GM18907 (cell line): ENCODE data around the gene HOMER3.
"Not testable (repeated sequence)": the region's sequence is repeated elsewhere in the genome, so short reads cannot be mapped to it uniquely, and the experiment has no call there.

Source experiments
- ATAC-seq: cut with Tn5 transposase; IDR thresholded peaks from one replicate; pipeline ENCODE4 v1.9.1; 2021; ENCODE audit warnings: mild to moderate bottlenecking, moderate library complexity; ENCODE audit not compliant: unreplicated experiment

The HOMER3 gene

GRCh38 chr19:18903156-18904037 is 37.6 kb downstream of the HOMER3 start:
- ATAC-seq, result no peak

GRCh38 chr19:18902519-18902918 is 38.5 kb downstream of the HOMER3 start:
- ATAC-seq, result not testable (repeated sequence)

- no peak for ATAC-seq
Measured at GRCh38 chr19:18901491-18901890, 39.5 kb downstream of the HOMER3 start.

GRCh38 chr19:18900700-18901481 is 40.1 kb downstream of the HOMER3 start:
- ATAC-seq, result no peak

- ATAC-seq, result no peak
Measured at GRCh38 chr19:18899624-18900560, 41.1 kb downstream of the HOMER3 start.

- no peak for ATAC-seq
Measured at GRCh38 chr19:18898607-18899408, 42.2 kb downstream of the HOMER3 start.

GRCh38 chr19:18898081-18898606 is 42.9 kb downstream of the HOMER3 start:
- ATAC-seq, result no peak

GRCh38 chr19:18897094-18898029 is 43.7 kb downstream of the HOMER3 start:
- ATAC-seq, result no peak

- no peak for ATAC-seq
Measured at GRCh38 chr19:18896421-18896841, 44.6 kb downstream of the HOMER3 start.

GRCh38 chr19:18895824-18896341 is 45.1 kb downstream of the HOMER3 start, which contains the start of gene CERS1:
CERS1 (minus strand) TSS chr19:18896158; CDS start chr19:18896072, 86 bp downstream.
- no peak for ATAC-seq

- no peak for ATAC-seq
Measured at GRCh38 chr19:18895038-18895823, 45.8 kb downstream of the HOMER3 start.

GRCh38 chr19:18894254-18895037 is 46.6 kb downstream of the HOMER3 start:
- no peak for ATAC-seq

- no peak for ATAC-seq
Measured at GRCh38 chr19:18893587-18894253, 47.3 kb downstream of the HOMER3 start.

GRCh38 chr19:18889949-18890745 is 50.9 kb downstream of the HOMER3 start:
- no peak for ATAC-seq

GRCh38 chr19:18886972-18887371 is 54.0 kb downstream of the HOMER3 start:
- ATAC-seq, result no peak
